A172 (cell line): Measurements from ENCODE around the gene ZNF207. TPM values are rescaled to one million over a fixed set of nuclear protein-coding genes. Genes with fewer than 3 reads are reported as not detected.
"Not testable (repeated sequence)": the region's sequence is repeated elsewhere in the genome, so short reads cannot be mapped to it uniquely, and the experiment has no call there.

Source experiments
- DNase-seq: peaks from one replicate; pipeline ENCODE4 v3.0.0-alpha.2; 2015; ENCODE audit warnings: low spot score
- total RNA-seq: library from RNA; depleted of rRNA; stranded (reverse); fragments of >200 nt; shearing (Covaris generic); gene quantifications from 2 replicates; pipeline ENCODE4 v1.2.3, GENCODE V29; 2014; rRNA removed

Gene ZNF207
- total RNA-seq, 1 experiment from 2014 or later, result 227 TPM

GRCh38 chr17:32386844-32387243, 36.9 kb downstream of the ZNF207 start:
- DNase-seq, result peak; percentile 40

GRCh38 chr17:32388128-32388527, 38.2 kb downstream of the ZNF207 start:
- not testable (repeated sequence) for DNase-seq

- DNase-seq, result no peak
Observed at GRCh38 chr17:32388613-32389459, 38.9 kb downstream of the ZNF207 start.

GRCh38 chr17:32393904-32394303, 43.9 kb downstream of the ZNF207 start:
- DNase-seq, result no peak

GRCh38 chr17:32396343-32396742, 46.4 kb downstream of the ZNF207 start:
- no peak for DNase-seq

- DNase-seq, result no peak
Observed at GRCh38 chr17:32398946-32399345, 49.0 kb downstream of the ZNF207 start.

GRCh38 chr17:32410085-32410484, 60.1 kb downstream of the ZNF207 start:
- not testable (repeated sequence) for DNase-seq

GRCh38 chr17:32426894-32427293, 76.9 kb downstream of the ZNF207 start:
- DNase-seq, result no peak

GRCh38 chr17:32429598-32429997, 79.6 kb downstream of the ZNF207 start:
- no peak for DNase-seq

Other genes with a start within 250 kb of the ZNF207 start
- 86.6 and 112 TPM in 2 replicates for gene RHOT1, start 207.7 kb upstream of the ZNF207 start, total RNA-seq
- 3.7 TPM in 2 replicates for gene RHBDL3, start 84.3 kb upstream of the ZNF207 start, total RNA-seq
- gene C17orf75, start 8.0 kb upstream of the ZNF207 start, total RNA-seq, result 75.6 and 89.5 TPM in 2 replicates
- gene PSMD11, start 94.4 kb downstream of the ZNF207 start, total RNA-seq, result 214 and 304 TPM in 2 replicates
- 5.0 and 6.3 TPM in 2 replicates for gene CDK5R1, start 136.8 kb downstream of the ZNF207 start, total RNA-seq